ENCODE results near the gene ADCY1. TPM values are rescaled to one million over a fixed set of nuclear protein-coding genes. Genes with fewer than 3 reads are reported as not detected.
A peak's percentile ranks its signal among the peaks of the same experiment; 100 is the strongest.

Gene ADCY1
- total RNA-seq, 1 donor = under 0.01 TPM

- DNase-seq (ENCODE audit: low read depth in 2 of 3, low spot score in 2 of 3) = peak in 2 of 3 donors; percentile 13 to 26
Observed at GRCh38 chr7:45663167-45663921, 89.2 kb downstream of the ADCY1 start.

- DNase-seq (ENCODE audit: low read depth in 2 of 3, low spot score in 2 of 3) = no peak
Observed at GRCh38 chr7:45663965-45664633, 89.9 kb downstream of the ADCY1 start.

GRCh38 chr7:45665172-45665571 lies 91.0 kb downstream of the ADCY1 start:
- DNase-seq (ENCODE audit: low read depth in 2 of 3, low spot score in 2 of 3) = no peak

GRCh38 chr7:45670227-45670626 lies 96.1 kb downstream of the ADCY1 start:
- no peak for DNase-seq (ENCODE audit: low read depth in 2 of 3, low spot score in 2 of 3)

- DNase-seq (ENCODE audit: low read depth in 2 of 3, low spot score in 2 of 3) = no peak
Observed at GRCh38 chr7:45670717-45671116, 96.5 kb downstream of the ADCY1 start.

GRCh38 chr7:45677311-45677900 lies 103.2 kb downstream of the ADCY1 start:
- DNase-seq (ENCODE audit: low read depth in 2 of 3, low spot score in 2 of 3) = no peak

- DNase-seq (ENCODE audit: low read depth in 2 of 3, low spot score in 2 of 3) = no peak
Observed at GRCh38 chr7:45679516-45679915, 105.3 kb downstream of the ADCY1 start.

GRCh38 chr7:45680776-45681175 lies 106.6 kb downstream of the ADCY1 start:
- no peak for DNase-seq (ENCODE audit: low read depth in 2 of 3, low spot score in 2 of 3)

GRCh38 chr7:45681596-45682357 lies 107.6 kb downstream of the ADCY1 start:
- no peak for DNase-seq (ENCODE audit: low read depth in 2 of 3, low spot score in 2 of 3)

- no peak for DNase-seq (ENCODE audit: low read depth in 2 of 3, low spot score in 2 of 3)
Observed at GRCh38 chr7:45682358-45682735, 108.2 kb downstream of the ADCY1 start.

- DNase-seq (ENCODE audit: low read depth in 2 of 3, low spot score in 2 of 3) = no peak
Observed at GRCh38 chr7:45682836-45683555, 108.8 kb downstream of the ADCY1 start.

- DNase-seq (ENCODE audit: low read depth in 2 of 3, low spot score in 2 of 3) = no peak
Observed at GRCh38 chr7:45683556-45684148, 109.5 kb downstream of the ADCY1 start.

GRCh38 chr7:45684910-45685618 lies 110.9 kb downstream of the ADCY1 start:
- no peak for DNase-seq (ENCODE audit: low read depth in 2 of 3, low spot score in 2 of 3)

- no peak for DNase-seq (ENCODE audit: low read depth in 2 of 3, low spot score in 2 of 3)
Observed at GRCh38 chr7:45685619-45686240, 111.6 kb downstream of the ADCY1 start.

- DNase-seq (ENCODE audit: low read depth in 2 of 3, low spot score in 2 of 3) = no peak
Observed at GRCh38 chr7:45686441-45687184, 112.4 kb downstream of the ADCY1 start.

GRCh38 chr7:45687185-45687560 lies 113.0 kb downstream of the ADCY1 start:
- DNase-seq (ENCODE audit: low read depth in 2 of 3, low spot score in 2 of 3) = no peak

GRCh38 chr7:45687721-45688120 lies 113.6 kb downstream of the ADCY1 start:
- no peak for DNase-seq (ENCODE audit: low read depth in 2 of 3, low spot score in 2 of 3)

GRCh38 chr7:45688382-45688781 lies 114.2 kb downstream of the ADCY1 start:
- DNase-seq (ENCODE audit: low read depth in 2 of 3, low spot score in 2 of 3) = no peak

Data from hematopoietic multipotent progenitor cell (in vitro differentiated cells).